Progenitor cell of endocrine pancreas (in vitro differentiated cells): ENCODE measurements around the gene BDKRB2. TPM values are rescaled to one million over a fixed set of nuclear protein-coding genes. Genes with fewer than 3 reads are reported as not detected.

Experiments
- DNase-seq: peaks from one replicate; pipeline ENCODE4 v3.0.0; 2021; ENCODE audit warnings: low spot score; ENCODE audit not compliant: unreplicated experiment
- H3K27ac Mint-ChIP-seq: 2 replicates; pipeline ENCODE4 v1.8.0; 2021; ENCODE audit warnings: mild to moderate bottlenecking, moderate library complexity, mixed read lengths
- H3K27me3 Mint-ChIP-seq: 2 replicates; pipeline ENCODE4 v1.8.0; 2021; ENCODE audit warnings: mixed read lengths
- H3K36me3 Mint-ChIP-seq: 2 replicates; pipeline ENCODE4 v1.8.0; 2022; ENCODE audit warnings: mixed read lengths; ENCODE audit not compliant: insufficient read depth
- H3K4me1 Mint-ChIP-seq: 2 replicates; pipeline ENCODE4 v1.8.0; 2021; ENCODE audit warnings: low read depth, mixed read lengths
- H3K4me3 Mint-ChIP-seq: 2 replicates; pipeline ENCODE4 v1.8.0; 2021; ENCODE audit warnings: low read depth, mild to moderate bottlenecking, moderate library complexity, mixed read lengths
- H3K9me3 Mint-ChIP-seq: 2 replicates; pipeline ENCODE4 v1.8.0; 2021; ENCODE audit warnings: low read depth, mixed read lengths
- CTCF ChIP-seq: fragments of 200-600 bp; sonication (generic); IDR thresholded peaks from one replicate; pipeline ENCODE4 v1.5.0; 2021; ENCODE audit warnings: antibody characterized with exemption, mild to moderate bottlenecking; ENCODE audit not compliant: unreplicated experiment
- total RNA-seq: library from RNA; stranded (reverse); gene quantifications from 2 replicates; pipeline ENCODE4 v1.2.1, GENCODE V29; 2021

BDKRB2 gene
- total RNA-seq, 1 donor from 2014 or later: 0.36 TPM

GRCh38 chr14:96164861-96165490 lies 39.7 kb upstream of the BDKRB2 start:
- H3K9me3 Mint-ChIP-seq: no peaks in the 10 kb centered on the region
- H3K4me1 Mint-ChIP-seq: peaks cover 4% of the 10 kb centered on the region
- DNase-seq: no peak
- H3K27me3 Mint-ChIP-seq: peaks cover 11% of the 10 kb centered on the region
- TF ChIP-seq CTCF: no peak
- H3K36me3 Mint-ChIP-seq: no peaks in the 10 kb centered on the region
- H3K4me3 Mint-ChIP-seq: no peak overlapping the region
- no peak overlapping the region for H3K27ac Mint-ChIP-seq

- peaks cover 4% of the 10 kb centered on the region for H3K4me1 Mint-ChIP-seq
- TF ChIP-seq CTCF: no peak
- H3K9me3 Mint-ChIP-seq: no peaks in the 10 kb centered on the region
- no peak for DNase-seq
- no peak overlapping the region for H3K4me3 Mint-ChIP-seq
- H3K27ac Mint-ChIP-seq: no peak overlapping the region
- peaks cover 12% of the 10 kb centered on the region for H3K27me3 Mint-ChIP-seq
- H3K36me3 Mint-ChIP-seq: no peaks in the 10 kb centered on the region
Measured at GRCh38 chr14:96165493-96166436, 38.9 kb upstream of the BDKRB2 start.

GRCh38 chr14:96166461-96167223 lies 38.0 kb upstream of the BDKRB2 start:
- no peak overlapping the region for H3K4me3 Mint-ChIP-seq
- TF ChIP-seq CTCF: no peak
- H3K4me1 Mint-ChIP-seq: peaks cover 4% of the 10 kb centered on the region
- no peak overlapping the region for H3K27ac Mint-ChIP-seq
- no peaks in the 10 kb centered on the region for H3K36me3 Mint-ChIP-seq
- no peaks in the 10 kb centered on the region for H3K9me3 Mint-ChIP-seq
- peaks cover 12% of the 10 kb centered on the region for H3K27me3 Mint-ChIP-seq
- no peak for DNase-seq

GRCh38 chr14:96167224-96168148 lies 37.2 kb upstream of the BDKRB2 start:
- Mint-ChIP-seq H3K4me3 (no peak overlapping the region), H3K27me3 (peaks cover 10% of the 10 kb centered on the region), H3K4me1 (peaks cover 4% of the 10 kb centered on the region), H3K9me3 (no peaks in the 10 kb centered on the region), H3K27ac (no peak overlapping the region), H3K36me3 (no peaks in the 10 kb centered on the region)
- no peak for TF ChIP-seq CTCF
- no peak for DNase-seq
